Sigmoid colon (tissue), 7 donors: ENCODE measurements around the gene GCKR. TPM values are rescaled to one million over a fixed set of nuclear protein-coding genes. Genes with fewer than 3 reads are reported as not detected.
"Not testable (repeated sequence)": the region's sequence is repeated elsewhere in the genome, so short reads cannot be mapped to it uniquely, and the experiment has no call there.

ENCODE experiments used
- DNase-seq: peaks from one replicate; pipeline ENCODE4 v3.0.0-alpha.2; 2019
- H3K27ac ChIP-seq, 4 donors: fragments of 200-600 bp; sonication (generic); one replicate each; pipeline ENCODE4 v1.5.1; 2016 to 2019; ENCODE audit warnings: mild to moderate bottlenecking in 1 of 4
- H3K27me3 ChIP-seq, 3 donors: fragments of 200-600 bp; sonication (generic); one replicate each; pipeline ENCODE4 v1.5.1; 2019; ENCODE audit warnings: mild to moderate bottlenecking in 1 of 3
- H3K36me3 ChIP-seq, 4 donors: fragments of 200-600 bp; sonication (generic); one replicate each; pipeline ENCODE4 v1.5.1; 2016 to 2019
- H3K4me1 ChIP-seq, 4 donors: fragments of 200-600 bp; sonication (generic); one replicate each; pipeline ENCODE4 v1.5.1; 2017 to 2019
- H3K4me3 ChIP-seq, 4 donors: fragments of 200-600 bp; sonication (generic); one replicate each; pipeline ENCODE4 v1.5.1; 2017 to 2019; ENCODE audit warnings: mild to moderate bottlenecking in 2 of 4, moderate library complexity in 1 of 4
- H3K9me3 ChIP-seq, 4 donors: fragments of 200-600 bp in 3 of 4; sonication (generic) in 3 of 4; one replicate each; pipeline versions ENCODE4 v1.5.1 to v1.6.1; 2013 to 2019
- CTCF ChIP-seq, 4 experiments: fragments of 450-650 bp in 3 of 4; fragments of 200-600 bp in 1 of 4; IDR thresholded peaks; one replicate each; pipeline ENCODE4 v1.5.1; 2016 to 2019; ENCODE audit warnings: antibody characterized with exemption in 4 of 4, mild to moderate bottlenecking in 3 of 4, moderate library complexity in 2 of 4
- EP300 ChIP-seq, 4 donors: sonication (generic); formaldehyde crosslinking; IDR thresholded peaks; one replicate each; pipeline ENCODE4 v1.6.1; 2017; ENCODE audit warnings: antibody characterized with exemption in 4 of 4
- POLR2A ChIP-seq, 2 donors: fragments of 450-650 bp; IDR thresholded peaks; one replicate each; pipeline ENCODE4 v1.6.1; 2016; ENCODE audit warnings: antibody characterized with exemption in 2 of 2, mild to moderate bottlenecking in 2 of 2, moderate library complexity in 2 of 2
- POLR2AphosphoS5 ChIP-seq, 4 donors: sonication (generic); formaldehyde crosslinking; IDR thresholded peaks; one replicate each; pipeline ENCODE4 v1.6.1; 2017; ENCODE audit warnings: antibody characterized with exemption in 4 of 4
- WGBS, 2 donors: extraction: QIAGEN DNeasy Blood & Tissue Kit; methylation state at CpG; one replicate each; pipeline ENCODE4 v1.1.7; 2013; 5-methylcytosine and 5-hydroxymethylcytosine counted together
- intact Hi-C: fragments of 100-400 bp; cut with DNase I; formaldehyde crosslinking; loops from one replicate; pipeline ENCODE4 v1.15.1; 2023
- polyA plus RNA-seq, 3 donors: library from polyadenylated mRNA; stranded (reverse); fragments of 200-250 nt; gene quantifications; one replicate each; pipeline ENCODE4 v1.2.3, GENCODE V29; 2013
- total RNA-seq, 4 donors: library from RNA; depleted of rRNA; stranded (reverse); fragments of >200 nt; gene quantifications; one replicate each; pipeline ENCODE4 v1.1.0, GENCODE V29; 2016
- donor health status: healthy with polysubstance abuse.
- donor health status: Bipolar disorder and iron deficiency.
- donor health status: healthy.

The GCKR gene
- total and polyA plus RNA-seq, 7 donors, result 0.32 to 1.1 TPM; not detected in 5

GRCh38 chr2:27522400-27522945 lies 25.8 kb downstream of the GCKR start:
- no peak for TF ChIP-seq POLR2A (IDR thresholded peaks at IDR 0.05)
- TF ChIP-seq POLR2AphosphoS5 (IDR thresholded peaks at IDR 0.05), result no peak
- TF ChIP-seq CTCF (IDR thresholded peaks at IDR 0.05), result no peak
- DNase-seq, result no peak
- Histone ChIP-seq H3K27me3 (no peaks in the 10 kb centered on the region), H3K4me3 (no peak overlapping the region), H3K4me1 (no peaks in the 10 kb centered on the region), H3K9me3 (no peaks in the 10 kb centered on the region), H3K36me3 (no peaks in the 10 kb centered on the region), H3K27ac (no peak overlapping the region)
- intact Hi-C loops, result no loop called here
- WGBS, 2 donors, result 88 to 94% methylated on average over 7 of the region's 7 CpGs

GRCh38 chr2:27527182-27527581 lies 30.5 kb downstream of the GCKR start:
- TF ChIP-seq POLR2AphosphoS5 (IDR thresholded peaks at IDR 0.05), result no peak
- TF ChIP-seq POLR2A (IDR thresholded peaks at IDR 0.05), result no peak
- no peak for TF ChIP-seq CTCF (IDR thresholded peaks at IDR 0.05)
- TF ChIP-seq EP300 (IDR thresholded peaks at IDR 0.05), result no peak
- WGBS, 2 donors, result 56 to 70% methylated on average over 3 of the region's 3 CpGs
- Histone ChIP-seq H3K36me3 (no peaks in the 10 kb centered on the region), H3K4me3 (no peak overlapping the region), H3K4me1 (no peaks in the 10 kb centered on the region), H3K27me3 (no peaks in the 10 kb centered on the region), H3K27ac (no peak overlapping the region), H3K9me3 (no peaks in the 10 kb centered on the region)
- DNase-seq, result no peak
- intact Hi-C loops, result no loop called here

- 86 to 91% methylated on average over 2 of the region's 2 CpGs for WGBS, 2 donors
- H3K4me3 ChIP-seq, result no peak overlapping the region
- H3K9me3 ChIP-seq, result no peaks in the 10 kb centered on the region
- no peaks in the 10 kb centered on the region for H3K27me3 ChIP-seq
- H3K4me1 ChIP-seq, result no peaks in the 10 kb centered on the region
- no peak for DNase-seq
- no peaks in the 10 kb centered on the region for H3K36me3 ChIP-seq
- TF ChIP-seq EP300 (IDR thresholded peaks at IDR 0.05) (no peak), POLR2AphosphoS5 (IDR thresholded peaks at IDR 0.05) (no peak), POLR2A (IDR thresholded peaks at IDR 0.05) (no peak)
- intact Hi-C loops, result no loop called here
- no peak overlapping the region for H3K27ac ChIP-seq
Measured at GRCh38 chr2:27531983-27532382, 35.3 kb downstream of the GCKR start.

GRCh38 chr2:27537287-27537686 lies 40.6 kb downstream of the GCKR start:
- no peak for DNase-seq
- Histone ChIP-seq H3K36me3 (no peaks in the 10 kb centered on the region), H3K27me3 (no peaks in the 10 kb centered on the region), H3K4me3 (no peak overlapping the region), H3K27ac (no peak overlapping the region), H3K4me1 (no peaks in the 10 kb centered on the region), H3K9me3 (no peaks in the 10 kb centered on the region)
- WGBS, 2 donors, result 71% methylated on average over 4 of the region's 4 CpGs
- intact Hi-C loops, result no loop called here
- no peak for TF ChIP-seq POLR2AphosphoS5 (IDR thresholded peaks at IDR 0.05)
- TF ChIP-seq CTCF (IDR thresholded peaks at IDR 0.05), result no peak
- no peak for TF ChIP-seq EP300 (IDR thresholded peaks at IDR 0.05)
- TF ChIP-seq POLR2A (IDR thresholded peaks at IDR 0.05), result no peak

GRCh38 chr2:27538839-27539450 lies 42.3 kb downstream of the GCKR start:
- WGBS, 2 donors, result 52 to 56% methylated on average over 4 of the region's 6 CpGs
- intact Hi-C loops, H3K4me1 ChIP-seq, H3K27ac ChIP-seq, H3K36me3 ChIP-seq, H3K9me3 ChIP-seq, H3K27me3 ChIP-seq, DNase-seq, H3K4me3 ChIP-seq: not testable (repeated sequence)

- H3K4me1 ChIP-seq, H3K27me3 ChIP-seq, intact Hi-C loops, H3K4me3 ChIP-seq, H3K9me3 ChIP-seq, DNase-seq, H3K36me3 ChIP-seq, H3K27ac ChIP-seq: not testable (repeated sequence)
- 92 to 94% methylated on average over 24 to 27 of the region's 35 CpGs for WGBS, 2 donors
Measured at GRCh38 chr2:27539649-27540048, 43.0 kb downstream of the GCKR start.
